ENCODE data around the gene SPTBN1. TPM values are rescaled to one million over a fixed set of nuclear protein-coding genes. Genes with fewer than 3 reads are reported as not detected.

SPTBN1 gene
- total and polyA plus RNA-seq, 3 donors from 2014 or later = 143 to 366 (median 278) TPM

DNA sequence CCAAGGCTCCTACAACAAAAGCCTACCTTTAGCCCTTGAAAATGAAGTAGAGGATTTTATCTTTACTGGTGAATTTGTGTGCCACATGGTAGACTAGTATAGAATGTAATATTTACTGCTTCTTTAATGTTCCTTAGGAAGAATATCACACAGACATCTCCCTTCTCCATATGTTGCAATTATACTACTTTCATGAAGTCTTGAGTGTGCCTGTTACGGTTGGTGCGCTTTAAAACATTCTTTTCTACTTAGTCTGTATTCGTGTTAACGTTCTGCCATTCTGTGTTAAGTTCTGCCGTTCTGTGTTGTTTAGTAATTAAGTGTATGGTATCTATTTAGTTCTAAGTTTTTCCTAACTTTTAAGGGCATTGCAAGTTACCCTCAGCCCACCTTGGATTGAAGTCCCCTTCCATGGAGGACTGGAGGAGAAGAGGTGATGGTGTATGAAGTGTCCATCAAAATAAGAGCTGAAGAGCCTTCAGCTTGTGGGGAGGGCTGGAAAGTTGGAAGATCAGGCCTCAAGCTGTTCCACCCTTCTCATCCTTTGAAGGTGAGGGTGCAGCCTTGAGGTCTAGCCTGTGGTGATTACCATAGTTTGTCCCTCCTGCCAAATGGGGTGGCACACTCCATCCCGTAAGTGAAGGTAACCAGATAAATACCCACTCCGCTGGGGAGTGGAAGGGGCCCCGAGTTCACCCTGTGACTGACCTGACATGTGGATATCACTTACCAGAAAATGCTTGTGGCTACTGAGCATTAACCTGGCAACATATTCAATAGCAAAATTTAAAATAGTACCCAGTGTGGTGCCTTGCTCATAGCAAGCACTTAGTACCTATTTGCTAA is 131.3 kb downstream of the SPTBN1 start:
- no peak overlapping the region for H3K27ac ChIP-seq
- TF ChIP-seq CTCF (IDR thresholded peaks at IDR 0.05) (no peak), POLR2A (IDR thresholded peaks at IDR 0.05) (no peak)
- H3K27me3 ChIP-seq = no peaks in the 10 kb centered on the region
- intact Hi-C loops (cut with DNase I; ENCODE audit: low total_unique reads) = no loop called here
- 89 to 94% methylated on average over 8 of the region's 8 CpGs for WGBS, 2 donors
- DNase-seq = no peak
- H3K9me3 ChIP-seq = no peaks in the 10 kb centered on the region
- no peaks in the 10 kb centered on the region for H3K36me3 ChIP-seq (ENCODE audit: low read depth, missing control alignments)
- H3K4me1 ChIP-seq = peaks cover 11% of the 10 kb centered on the region
- H3K4me3 ChIP-seq = no peak overlapping the region

GRCh38 chr2:54588244-54588899 is 132.2 kb downstream of the SPTBN1 start:
- Histone ChIP-seq H3K27me3 (no peaks in the 10 kb centered on the region), H3K9me3 (no peaks in the 10 kb centered on the region), H3K4me3 (no peak overlapping the region), H3K4me1 (peaks cover 11% of the 10 kb centered on the region), H3K27ac (no peak overlapping the region), H3K36me3 (ENCODE audit: low read depth, missing control alignments) (no peaks in the 10 kb centered on the region)
- intact Hi-C loops (cut with DNase I; ENCODE audit: low total_unique reads) = no loop called here
- DNase-seq = no peak
- TF ChIP-seq CTCF (IDR thresholded peaks at IDR 0.05) = no peak
- TF ChIP-seq POLR2A (IDR thresholded peaks at IDR 0.05) = no peak
- 45 to 76% methylated on average over 1 of the region's 1 CpG for WGBS, 2 donors

- no peaks in the 10 kb centered on the region for H3K27me3 ChIP-seq
- WGBS, 2 donors = 88 to 94% methylated on average over 4 of the region's 4 CpGs
- H3K4me1 ChIP-seq = peaks cover 11% of the 10 kb centered on the region
- H3K27ac ChIP-seq = no peak overlapping the region
- intact Hi-C loops (cut with DNase I; ENCODE audit: low total_unique reads) = no loop called here
- H3K4me3 ChIP-seq = no peak overlapping the region
- no peak for TF ChIP-seq CTCF (IDR thresholded peaks at IDR 0.05)
- no peak for TF ChIP-seq POLR2A (IDR thresholded peaks at IDR 0.05)
- no peaks in the 10 kb centered on the region for H3K9me3 ChIP-seq
- no peak for DNase-seq
- H3K36me3 ChIP-seq (ENCODE audit: low read depth, missing control alignments) = no peaks in the 10 kb centered on the region
Observed at GRCh38 chr2:54589038-54589339, 132.9 kb downstream of the SPTBN1 start.

- no peak for DNase-seq
- intact Hi-C loops (cut with DNase I; ENCODE audit: low total_unique reads) = no loop called here
- 50 to 59% methylated on average over 6 to 7 of the region's 7 CpGs for WGBS, 2 donors
- no peaks in the 10 kb centered on the region for H3K27me3 ChIP-seq
- no peak overlapping the region for H3K4me3 ChIP-seq
- H3K27ac ChIP-seq = no peak overlapping the region
- H3K4me1 ChIP-seq = peaks cover 11% of the 10 kb centered on the region
- H3K36me3 ChIP-seq (ENCODE audit: low read depth, missing control alignments) = no peaks in the 10 kb centered on the region
- TF ChIP-seq POLR2A (IDR thresholded peaks at IDR 0.05) (no peak), CTCF (IDR thresholded peaks at IDR 0.05) (no peak)
- H3K9me3 ChIP-seq = no peaks in the 10 kb centered on the region
Observed at GRCh38 chr2:54589340-54590215, 133.5 kb downstream of the SPTBN1 start.
